Cerebellar cortex (tissue), 1 donor: ENCODE data around the gene NRK.
"Not testable (repeated sequence)": the region's sequence is repeated elsewhere in the genome, so short reads cannot be mapped to it uniquely, and the experiment has no call there.

Experiments used
- DNase-seq: peaks from one replicate; pipeline ENCODE4 v3.0.0-alpha.2; 2015; ENCODE audit warnings: low spot score

The NRK gene, protein sequence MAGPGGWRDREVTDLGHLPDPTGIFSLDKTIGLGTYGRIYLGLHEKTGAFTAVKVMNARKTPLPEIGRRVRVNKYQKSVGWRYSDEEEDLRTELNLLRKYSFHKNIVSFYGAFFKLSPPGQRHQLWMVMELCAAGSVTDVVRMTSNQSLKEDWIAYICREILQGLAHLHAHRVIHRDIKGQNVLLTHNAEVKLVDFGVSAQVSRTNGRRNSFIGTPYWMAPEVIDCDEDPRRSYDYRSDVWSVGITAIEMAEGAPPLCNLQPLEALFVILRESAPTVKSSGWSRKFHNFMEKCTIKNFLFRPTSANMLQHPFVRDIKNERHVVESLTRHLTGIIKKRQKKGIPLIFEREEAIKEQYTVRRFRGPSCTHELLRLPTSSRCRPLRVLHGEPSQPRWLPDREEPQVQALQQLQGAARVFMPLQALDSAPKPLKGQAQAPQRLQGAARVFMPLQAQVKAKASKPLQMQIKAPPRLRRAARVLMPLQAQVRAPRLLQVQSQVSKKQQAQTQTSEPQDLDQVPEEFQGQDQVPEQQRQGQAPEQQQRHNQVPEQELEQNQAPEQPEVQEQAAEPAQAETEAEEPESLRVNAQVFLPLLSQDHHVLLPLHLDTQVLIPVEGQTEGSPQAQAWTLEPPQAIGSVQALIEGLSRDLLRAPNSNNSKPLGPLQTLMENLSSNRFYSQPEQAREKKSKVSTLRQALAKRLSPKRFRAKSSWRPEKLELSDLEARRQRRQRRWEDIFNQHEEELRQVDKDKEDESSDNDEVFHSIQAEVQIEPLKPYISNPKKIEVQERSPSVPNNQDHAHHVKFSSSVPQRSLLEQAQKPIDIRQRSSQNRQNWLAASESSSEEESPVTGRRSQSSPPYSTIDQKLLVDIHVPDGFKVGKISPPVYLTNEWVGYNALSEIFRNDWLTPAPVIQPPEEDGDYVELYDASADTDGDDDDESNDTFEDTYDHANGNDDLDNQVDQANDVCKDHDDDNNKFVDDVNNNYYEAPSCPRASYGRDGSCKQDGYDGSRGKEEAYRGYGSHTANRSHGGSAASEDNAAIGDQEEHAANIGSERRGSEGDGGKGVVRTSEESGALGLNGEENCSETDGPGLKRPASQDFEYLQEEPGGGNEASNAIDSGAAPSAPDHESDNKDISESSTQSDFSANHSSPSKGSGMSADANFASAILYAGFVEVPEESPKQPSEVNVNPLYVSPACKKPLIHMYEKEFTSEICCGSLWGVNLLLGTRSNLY (N-terminal part only)

DNA sequence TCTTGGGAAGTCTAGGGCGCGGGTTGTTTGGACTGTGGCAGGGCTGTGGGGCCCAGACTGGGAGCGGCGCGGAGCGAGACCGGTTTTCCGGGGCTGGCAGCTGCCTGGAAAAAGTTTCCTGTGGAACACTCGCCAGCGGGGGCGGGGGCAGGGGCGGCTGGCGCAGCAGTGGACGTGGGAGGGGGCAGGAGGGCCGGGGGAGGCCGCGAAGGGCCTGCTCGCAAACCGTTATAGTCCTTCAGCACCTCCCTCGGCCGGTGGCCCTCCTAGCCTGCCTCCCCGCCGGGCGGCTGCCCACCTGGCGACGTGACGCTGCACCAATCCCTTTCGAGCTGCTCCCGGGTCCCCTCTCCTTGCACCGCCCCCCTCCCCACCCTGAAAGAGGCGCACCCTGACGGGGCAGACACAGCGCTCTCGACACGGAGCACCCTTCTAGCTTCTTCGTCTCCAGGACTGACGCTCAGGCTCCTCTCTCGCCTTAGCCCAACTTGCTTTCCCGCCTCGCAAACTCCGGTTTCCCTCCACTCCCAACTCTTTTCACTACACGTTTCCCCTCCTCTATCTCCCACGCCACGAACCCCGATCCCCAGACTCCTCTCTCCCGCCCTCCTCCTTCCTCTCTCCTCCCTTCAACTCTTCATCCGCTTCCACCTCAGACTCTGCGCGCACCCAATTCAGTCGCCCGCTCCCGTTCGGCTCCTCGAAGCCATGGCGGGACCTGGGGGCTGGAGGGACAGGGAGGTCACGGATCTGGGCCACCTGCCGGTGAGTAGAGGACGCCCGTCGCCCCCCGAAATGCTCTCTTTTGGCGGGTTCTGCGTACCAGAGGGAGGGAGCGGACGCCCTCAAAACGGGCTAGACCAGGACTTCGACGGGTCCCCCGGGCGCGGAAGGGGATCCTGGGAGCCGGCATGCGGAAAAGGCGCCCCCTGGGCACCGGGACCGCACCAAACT, at the start of gene NRK:
Gene NRK, plus strand, starts transcription at position 402 of the 954 bp plus-strand sequence. Its CDS starts 307 bp downstream, at position 709.
- no peak for DNase-seq

DNA sequence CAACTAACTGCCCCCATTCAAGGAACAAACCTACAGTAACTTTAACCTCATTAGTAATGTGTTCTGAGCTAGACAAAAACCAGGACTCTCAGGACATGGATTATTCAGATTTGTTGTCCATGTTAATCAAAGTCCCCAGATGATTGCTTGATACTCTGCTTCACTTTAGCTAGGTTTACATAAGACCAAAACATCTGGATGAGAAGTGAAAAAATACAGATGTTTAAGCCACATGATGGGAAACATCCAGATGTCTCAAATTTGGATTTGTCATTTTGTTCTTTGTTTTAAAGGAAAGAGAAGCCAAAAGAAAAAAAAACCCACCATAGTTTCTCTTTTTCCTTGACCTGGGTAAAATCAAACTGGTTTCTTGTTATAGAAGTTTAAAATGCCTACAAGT, 48.5 kb upstream of the NRK start:
- DNase-seq, result no peak

DNA sequence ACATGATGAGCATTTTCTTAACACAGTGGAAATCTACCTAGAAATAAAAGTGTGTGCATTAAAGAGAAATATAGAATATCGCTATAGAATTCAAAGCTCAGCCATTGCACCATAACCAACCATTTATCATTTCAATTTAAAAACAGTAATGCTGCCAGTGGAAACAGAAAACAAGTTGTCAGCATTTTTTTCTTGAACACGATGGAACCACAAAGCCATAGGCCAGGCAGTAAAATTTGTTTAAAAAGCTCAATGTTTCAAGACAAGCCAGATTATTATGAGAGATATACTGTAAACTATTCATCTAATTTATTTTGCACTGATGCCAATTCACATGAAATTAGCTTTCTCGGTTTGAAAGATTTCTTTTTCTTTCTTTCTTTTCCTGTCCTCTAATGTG, 46.7 kb upstream of the NRK start:
- DNase-seq, result no peak

DNA sequence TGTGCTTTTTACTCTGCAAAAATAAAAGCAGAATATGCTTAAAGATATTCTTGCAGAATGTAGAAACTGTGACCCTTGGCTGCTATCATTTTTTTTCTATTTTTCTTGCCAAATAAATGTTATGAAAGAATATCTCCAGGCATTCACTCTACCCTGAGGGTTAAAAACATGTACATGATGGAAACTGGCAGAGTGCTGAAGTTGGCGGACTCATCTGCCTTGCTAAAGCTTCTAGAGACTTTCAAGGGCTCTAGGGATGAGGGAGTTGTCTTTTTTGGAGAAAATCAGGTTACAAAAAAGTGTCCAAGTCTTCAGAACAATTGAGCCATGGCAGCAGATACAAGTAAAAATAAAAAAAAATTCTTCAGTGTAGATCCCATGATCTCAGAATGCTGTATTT, 40.5 kb upstream of the NRK start:
- no peak for DNase-seq

DNA sequence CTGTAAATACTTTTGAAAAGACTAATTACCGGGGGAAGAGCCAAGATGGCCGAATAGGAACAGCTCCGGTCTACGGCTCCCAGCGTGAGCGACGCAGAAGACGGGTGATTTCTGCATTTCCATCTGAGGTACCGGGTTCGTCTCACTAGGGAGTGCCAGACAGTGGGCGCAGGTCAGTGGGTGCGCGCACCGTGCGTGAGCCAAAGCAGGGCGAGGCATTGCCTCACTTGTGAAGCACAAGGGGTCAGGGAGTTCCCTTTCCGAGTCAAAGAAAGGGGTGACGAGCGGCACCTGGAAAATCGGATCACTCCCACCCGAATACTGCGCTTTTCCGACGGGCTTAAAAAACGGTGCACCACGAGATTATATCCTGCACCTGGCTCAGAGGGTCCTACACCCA, 25.5 kb upstream of the NRK start:
- DNase-seq, result not testable (repeated sequence)

DNA sequence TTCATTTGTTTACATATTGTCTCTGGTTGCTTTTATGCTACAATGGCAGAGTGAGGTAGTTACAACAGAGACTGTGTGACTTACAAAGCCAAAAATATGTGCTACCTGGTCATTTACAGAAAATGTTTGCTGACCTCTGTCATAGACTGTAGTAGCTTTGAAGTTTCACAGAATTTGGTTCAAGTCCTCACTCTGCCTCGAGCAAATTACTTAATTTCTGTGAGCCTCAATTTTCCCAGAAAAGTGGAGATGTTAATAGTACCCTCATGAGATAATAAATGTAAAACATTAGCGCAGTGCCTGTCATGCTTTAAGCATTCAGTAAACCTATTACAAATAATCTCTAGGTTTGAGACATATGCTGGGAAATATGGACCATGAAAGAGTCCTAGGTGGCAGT, 18.4 kb upstream of the NRK start:
- no peak for DNase-seq

DNA sequence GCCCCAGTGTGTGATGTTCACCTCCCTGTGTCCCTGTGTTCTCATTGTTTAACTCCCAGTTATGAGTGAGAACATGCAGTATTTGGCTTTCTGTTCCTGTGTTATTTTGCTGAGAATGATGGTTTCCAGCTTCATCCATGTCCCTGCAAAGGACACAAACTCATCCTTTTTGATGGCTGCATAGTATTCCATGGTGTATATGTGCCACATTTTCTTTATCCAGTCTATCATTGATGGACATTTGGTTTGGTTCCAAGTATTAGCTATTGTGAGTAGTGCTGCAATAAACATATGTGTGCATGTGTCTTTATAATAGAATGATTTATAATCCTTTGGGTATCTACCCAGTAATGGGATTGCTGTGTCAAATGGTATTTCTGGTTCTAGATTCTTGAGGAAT, 16.7 kb upstream of the NRK start:
- DNase-seq, result not testable (repeated sequence)

DNA sequence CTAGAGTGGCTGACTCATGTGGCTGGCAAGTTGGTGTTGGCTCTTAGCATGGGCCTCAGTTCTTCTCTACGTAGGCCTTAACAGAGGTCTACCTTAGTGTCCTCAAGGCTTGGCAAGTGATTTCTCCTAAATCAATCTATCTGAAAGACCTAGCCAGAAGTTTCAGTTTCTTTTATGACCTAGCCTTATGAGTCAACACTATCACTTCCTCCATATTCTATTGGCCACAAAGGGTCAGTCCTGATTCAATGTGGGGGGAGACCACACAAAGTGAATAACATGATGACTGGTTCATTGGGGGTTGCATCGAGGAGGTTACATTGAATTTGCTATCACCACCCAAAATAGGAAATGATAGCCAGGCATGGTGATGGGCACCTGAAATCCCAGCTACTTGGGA, 5.8 kb upstream of the NRK start:
- no peak for DNase-seq

DNA sequence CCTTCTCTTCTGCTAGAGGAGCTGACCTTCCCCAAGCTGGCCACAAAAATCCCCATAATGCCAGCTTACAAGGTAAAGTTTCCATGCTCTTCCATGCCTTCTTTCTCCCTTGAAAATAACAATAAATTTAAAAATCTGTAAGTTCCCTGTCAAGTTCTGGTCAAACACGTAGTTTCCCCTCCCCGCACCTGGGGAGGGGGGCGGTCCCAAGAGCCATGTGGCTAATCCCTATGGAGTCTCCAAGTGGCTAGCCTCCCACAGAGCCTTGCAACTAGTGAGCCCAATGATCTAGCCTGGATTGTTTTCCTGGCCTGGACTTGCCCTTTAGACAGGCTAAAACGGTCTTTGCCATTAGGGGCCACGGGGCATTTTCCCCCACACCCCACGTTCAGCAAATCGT, 2.1 kb upstream of the NRK start:
- DNase-seq, result no peak

DNA sequence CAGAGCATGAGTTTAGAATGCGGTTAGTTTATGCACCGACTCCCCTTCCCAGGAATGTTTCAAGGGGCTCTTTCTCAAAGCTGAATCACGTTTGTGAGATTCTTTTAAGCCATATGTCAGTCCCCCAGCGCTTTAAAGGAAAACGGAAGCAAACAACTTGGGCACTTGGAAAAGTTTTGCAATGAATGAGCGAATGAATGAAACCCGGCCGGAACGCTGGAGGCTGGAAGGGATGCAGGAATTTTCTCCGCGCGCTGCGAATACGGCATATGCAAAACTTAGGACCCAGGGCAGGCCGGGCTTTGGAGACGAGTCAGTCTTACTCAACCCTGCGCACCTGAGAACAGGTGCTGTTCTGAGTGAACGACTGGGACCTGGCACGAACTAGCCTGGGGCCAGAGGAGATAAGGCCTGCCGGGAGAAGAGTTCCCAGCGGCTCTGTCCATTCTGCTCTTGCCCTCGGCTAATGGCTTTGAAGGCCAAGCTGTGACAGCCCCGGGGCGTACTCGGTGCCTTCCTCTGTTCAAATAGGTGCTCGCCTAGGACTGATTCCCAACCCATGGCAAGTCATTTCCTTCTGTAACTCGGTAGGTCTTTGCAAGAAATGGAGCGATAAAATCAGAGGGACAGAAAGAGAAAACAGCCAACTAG, 743 bp upstream of the NRK start:
- no peak for DNase-seq

DNA sequence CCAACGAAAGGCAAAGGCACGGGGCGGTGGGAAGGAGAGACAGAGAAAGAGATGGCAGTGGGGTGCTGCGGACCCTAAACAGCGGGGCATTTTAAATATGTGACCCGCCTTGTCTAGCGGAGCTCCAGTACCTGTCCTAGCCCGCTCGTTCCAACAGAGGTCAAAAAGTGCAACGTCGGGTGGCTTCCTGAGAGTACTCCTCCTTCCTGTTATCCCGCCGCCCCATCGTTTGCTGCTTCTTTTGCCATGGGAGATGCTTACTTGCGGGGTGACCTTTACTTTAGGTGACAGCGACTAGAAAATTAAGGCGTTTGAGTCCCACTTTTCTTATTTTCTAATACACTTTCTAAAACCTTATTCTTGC, 735 bp downstream of the NRK start:
- no peak for DNase-seq

DNA sequence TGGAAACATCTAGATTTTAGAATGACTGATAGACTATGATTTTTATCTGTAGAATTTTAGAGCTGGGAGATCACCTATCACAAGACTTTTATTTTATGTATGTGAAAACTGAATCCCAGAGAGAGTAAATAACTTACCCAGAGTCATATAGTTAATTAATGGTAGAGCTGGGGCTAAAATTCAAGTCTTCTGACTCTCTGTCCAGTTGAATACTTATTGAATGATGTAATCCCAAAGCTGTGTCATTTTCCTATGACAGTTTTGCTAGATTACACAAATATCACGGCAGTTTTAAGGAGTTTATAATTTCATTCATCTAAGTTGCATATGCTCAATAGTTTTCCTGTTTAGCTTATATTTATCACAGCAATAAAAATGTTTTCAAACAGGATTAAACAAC, 6.7 kb downstream of the NRK start:
- DNase-seq, result no peak

DNA sequence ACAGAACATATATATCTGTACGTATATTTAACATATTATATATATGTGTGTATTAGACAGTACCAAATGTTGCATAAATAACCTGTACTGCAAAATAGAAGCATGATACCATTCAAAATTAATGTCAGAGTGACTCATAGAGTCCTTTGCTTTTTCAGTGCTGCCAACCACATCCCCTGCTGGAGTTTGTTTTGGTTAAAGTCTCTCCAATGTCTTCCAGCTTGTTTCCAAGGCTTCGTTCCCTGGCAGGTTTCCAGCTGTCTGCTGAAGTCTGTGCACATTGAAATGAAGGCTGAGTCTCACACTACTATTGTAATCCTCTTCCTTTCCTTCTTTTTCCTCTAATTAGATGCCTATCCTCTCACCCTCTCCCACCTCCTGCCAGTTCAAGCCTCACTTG, 14.9 kb downstream of the NRK start:
- DNase-seq, result peak; percentile 7

DNA sequence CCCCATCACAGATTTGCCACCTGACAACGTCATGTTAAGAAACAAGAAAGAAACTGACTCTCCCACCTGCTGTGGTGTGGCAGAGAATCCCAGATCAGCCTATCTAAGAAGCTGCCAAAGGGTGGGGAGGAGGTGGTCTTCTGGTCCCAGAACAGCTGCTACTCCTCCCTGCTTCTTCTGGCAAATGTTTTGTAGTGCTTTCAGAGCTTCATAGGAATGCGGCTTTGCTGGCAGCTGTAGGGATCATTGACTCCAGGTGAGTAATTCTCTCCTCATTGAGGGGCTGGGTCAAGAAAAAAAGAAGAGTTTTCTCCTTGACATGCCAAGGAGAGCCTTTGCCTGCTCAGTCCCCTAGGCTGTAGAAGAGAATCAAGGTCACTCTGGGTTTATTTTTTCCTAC, 23.3 kb downstream of the NRK start:
- no peak for DNase-seq

DNA sequence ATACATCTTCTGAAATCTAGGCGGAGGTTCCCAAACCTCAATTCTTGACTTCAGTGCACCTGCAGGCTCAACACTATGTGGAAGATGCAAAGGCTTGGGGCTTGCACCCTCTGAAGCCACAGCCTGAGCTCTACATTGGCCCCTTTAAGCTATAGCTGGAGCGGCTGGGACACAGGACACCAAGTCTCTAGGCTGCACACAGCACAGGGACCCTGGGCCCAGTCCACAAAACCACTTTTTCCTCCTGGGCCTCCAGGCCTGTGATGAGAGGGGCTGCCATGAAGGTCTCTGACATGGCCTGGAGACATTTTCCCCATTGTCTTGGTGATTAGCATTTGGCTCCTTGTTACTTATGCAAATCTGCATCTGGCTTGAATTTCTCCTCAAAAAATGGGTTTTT, 27.8 kb downstream of the NRK start:
- not testable (repeated sequence) for DNase-seq

DNA sequence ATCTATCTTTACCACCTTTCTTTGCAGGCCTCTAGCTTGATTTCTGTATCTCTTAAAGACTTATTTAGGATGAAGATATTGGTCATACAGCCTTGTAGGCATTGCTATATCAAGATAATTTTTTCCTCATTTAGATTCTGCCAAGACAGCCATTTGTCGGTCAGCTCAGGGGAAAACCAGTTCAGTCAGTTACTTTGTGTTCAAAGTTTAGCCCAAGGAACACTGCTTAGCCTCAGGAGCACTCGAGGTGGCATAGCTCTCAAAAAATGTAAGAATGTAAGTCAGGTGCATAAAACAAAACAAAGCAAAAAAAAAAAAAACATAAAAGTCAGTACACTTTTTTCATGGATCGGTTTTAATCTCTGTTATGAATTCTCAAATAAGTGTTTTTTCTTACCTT, 43.4 kb downstream of the NRK start:
- no peak for DNase-seq

DNA sequence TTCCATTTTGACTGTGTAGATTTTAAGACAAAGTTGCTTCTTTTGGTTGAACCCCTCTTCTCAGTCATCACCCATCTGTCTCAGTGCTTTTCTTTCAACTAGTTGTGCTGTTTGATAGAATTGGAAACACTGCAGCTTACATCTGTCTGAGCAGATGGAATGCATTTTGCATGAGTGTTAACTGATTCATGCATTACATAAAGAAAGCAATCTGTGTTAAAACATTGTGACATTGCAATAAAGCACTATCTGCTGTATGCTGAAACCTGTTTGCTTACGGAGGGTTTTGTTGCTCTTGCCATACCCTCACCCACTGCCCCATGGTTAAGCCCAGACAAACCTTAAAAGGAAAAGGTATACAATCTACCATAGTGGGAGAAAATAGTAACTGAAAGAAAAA, 47.4 kb downstream of the NRK start:
- DNase-seq, result no peak

DNA sequence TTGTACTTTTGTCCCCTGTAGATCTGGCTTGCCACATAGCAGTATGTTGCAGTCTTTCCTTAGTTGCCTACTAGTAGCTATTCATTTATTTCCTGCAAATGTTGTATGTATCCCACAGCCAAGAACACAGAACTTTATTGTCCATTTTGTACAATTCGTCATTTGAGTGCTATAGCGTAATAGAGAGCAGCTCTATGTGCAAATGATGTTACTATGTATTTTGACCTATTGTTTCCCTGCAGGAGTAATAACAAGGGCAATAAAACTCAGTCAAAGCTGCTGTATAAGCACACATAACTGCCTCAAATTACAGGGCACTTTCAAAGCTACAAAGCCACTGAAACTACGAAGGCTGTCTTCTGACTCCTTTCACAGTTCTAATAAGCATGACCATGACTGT, 48.1 kb downstream of the NRK start:
- no peak for DNase-seq

DNA sequence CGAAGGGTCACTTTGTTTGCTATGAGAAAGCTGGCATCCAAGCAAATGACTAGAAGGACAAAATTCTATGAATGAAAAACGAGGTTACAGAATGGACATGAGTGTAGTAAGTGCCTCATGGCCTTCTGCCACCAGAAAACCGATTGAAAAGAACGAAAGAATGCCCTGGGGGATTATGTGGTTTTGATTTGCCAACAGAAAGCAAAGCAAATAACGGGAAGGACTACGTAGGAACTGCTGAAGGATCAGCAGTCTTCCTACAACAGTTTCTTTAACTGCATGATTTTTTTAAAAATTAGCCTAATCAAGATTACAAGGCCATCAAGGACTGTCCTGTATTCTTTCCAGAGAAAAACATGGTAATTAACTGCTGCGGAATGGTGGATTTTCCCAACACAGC, 50.6 kb downstream of the NRK start:
- DNase-seq, result no peak

DNA sequence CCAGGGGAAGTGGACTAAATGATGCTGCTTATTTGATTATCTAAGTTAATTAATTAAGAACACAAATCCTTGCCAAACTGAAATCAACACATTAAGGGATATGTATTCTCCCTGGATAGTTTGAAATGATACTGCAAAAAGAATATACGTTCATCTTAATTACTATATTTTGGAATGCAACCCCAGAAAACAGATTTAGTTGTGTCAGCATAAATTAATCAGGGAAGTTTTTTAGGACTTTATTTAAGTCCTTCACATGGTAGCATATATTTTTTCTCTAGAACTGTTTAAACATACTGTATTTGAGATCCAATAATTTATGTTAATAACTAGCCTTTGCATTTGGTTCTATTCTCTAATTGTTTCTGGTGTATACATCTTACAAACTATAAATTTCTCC, 52.5 kb downstream of the NRK start:
- DNase-seq, result no peak

DNA sequence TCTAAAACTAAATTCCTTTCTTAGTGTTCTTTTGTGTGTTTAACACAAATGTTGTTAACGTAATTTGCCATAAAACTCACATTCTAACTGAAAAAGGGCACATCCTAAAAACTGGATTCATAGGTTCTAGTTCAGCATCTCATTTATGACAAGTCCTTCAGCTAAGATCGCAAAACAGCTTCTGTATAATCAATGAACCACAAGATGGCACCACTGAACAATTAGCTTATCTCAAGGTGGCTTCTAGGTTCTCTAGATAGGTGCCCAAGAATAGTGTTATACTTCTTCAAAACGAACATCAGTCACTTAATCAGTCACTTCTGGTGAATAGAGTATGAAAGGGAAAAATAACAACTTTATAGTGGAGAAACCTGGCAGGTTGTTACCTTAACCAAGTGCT, 54.3 kb downstream of the NRK start:
- peak; percentile 2 for DNase-seq
